Activated CD4-positive, CD25-positive, alpha-beta regulatory T cell (primary cell): Measurements from ENCODE around the gene SHISA6.

Source experiments
- DNase-seq, 4 experiments: peaks; one replicate each; lab custom pipeline; 2025; lab: John Stamatoyannopoulos, UW

SHISA6 gene

GRCh38 chr17:11589716-11590115 is 348.7 kb downstream of the SHISA6 start:
- no peak for DNase-seq

- no peak for DNase-seq
Measured at GRCh38 chr17:11598274-11599221, 357.5 kb downstream of the SHISA6 start, which contains the start of gene DNAH9. DNAH9 (plus strand) TSS chr17:11598470; CDS start chr17:11598499, 29 bp downstream.

GRCh38 chr17:11601661-11602060 is 360.6 kb downstream of the SHISA6 start:
- no peak for DNase-seq

- no peak for DNase-seq
Measured at GRCh38 chr17:11608396-11608795, 367.4 kb downstream of the SHISA6 start.

- DNase-seq, result no peak
Measured at GRCh38 chr17:11610999-11611566, 370.1 kb downstream of the SHISA6 start.

- DNase-seq, result no peak
Measured at GRCh38 chr17:11612956-11613355, 371.9 kb downstream of the SHISA6 start.
